ENCODE data around the gene GPI. TPM values are rescaled to one million over a fixed set of nuclear protein-coding genes. Genes with fewer than 3 reads are reported as not detected.

GPI gene
- total RNA-seq, 1 experiment from 2014 or later = 263 TPM

- no peaks in the 10 kb centered on the region for H3K27me3 ChIP-seq (ENCODE audit: low read length)
Observed at GRCh38 chr19:34382471-34382870, 17.5 kb downstream of the GPI start.

GRCh38 chr19:34383599-34383998, 18.6 kb downstream of the GPI start:
- ATAC-seq = no peak
- Histone ChIP-seq H3K36me3 (ENCODE audit: low read depth, low read length) (peaks cover 68% of the 10 kb centered on the region), H4K20me1 (ENCODE audit: low read length) (no peaks in the 10 kb centered on the region), H2AFZ (ENCODE audit: low read length) (no peak overlapping the region), H3K27me3 (ENCODE audit: low read length) (no peaks in the 10 kb centered on the region), H3K9me3 (ENCODE audit: low read length) (no peaks in the 10 kb centered on the region), H3K4me2 (ENCODE audit: low read length) (no peak overlapping the region), H3K9ac (ENCODE audit: low read length) (no peak overlapping the region), H3K9me2 (replicated peaks; ENCODE audit: low read length) (no peaks in the 10 kb centered on the region), H3K4me1 (ENCODE audit: insufficient read depth, low read length) (no peaks in the 10 kb centered on the region), H3K4me3 (ENCODE audit: low read length) (no peak overlapping the region), H3K79me2 (ENCODE audit: low read length) (no peaks in the 10 kb centered on the region), H3K27ac (ENCODE audit: low read length) (no peak overlapping the region), H3F3A (ENCODE audit: low read length, unreplicated experiment) (no peaks in the 10 kb centered on the region)
- ChIA-PET CTCF (no interaction called here), POLR2A (ENCODE audit: unreplicated experiment) (no interaction called here)
- TF ChIP-seq CTCF (conservative IDR thresholded peaks at IDR 0.05; ENCODE audit: low read depth, low read length) (no peak), EZH2 (IDR thresholded peaks at IDR 0.05; ENCODE audit: low read length, unreplicated experiment) (no peak), EZH2phosphoT487 (IDR thresholded peaks at IDR 0.05; ENCODE audit: borderline replicate concordance, low read length) (no peak)
- no TSS peak for BruUV-seq (replicated peaks)
- no peak for DNase-seq
- intact Hi-C loops (cut with micrococcal nuclease) = no loop called here

More at GRCh38 chr19:34382471-34382870, 17.5 kb downstream of the GPI start:
- Histone ChIP-seq H2AFZ (ENCODE audit: low read length) (no peak overlapping the region), H4K20me1 (ENCODE audit: low read length) (no peaks in the 10 kb centered on the region), H3K4me2 (ENCODE audit: low read length) (no peak overlapping the region), H3F3A (ENCODE audit: low read length, unreplicated experiment) (no peaks in the 10 kb centered on the region), H3K36me3 (ENCODE audit: low read depth, low read length) (peaks cover 65% of the 10 kb centered on the region), H3K4me3 (ENCODE audit: low read length) (no peak overlapping the region), H3K27ac (ENCODE audit: low read length) (no peak overlapping the region), H3K9me3 (ENCODE audit: low read length) (no peaks in the 10 kb centered on the region), H3K4me1 (ENCODE audit: insufficient read depth, low read length) (no peaks in the 10 kb centered on the region), H3K9me2 (replicated peaks; ENCODE audit: low read length) (no peaks in the 10 kb centered on the region), H3K9ac (ENCODE audit: low read length) (no peak overlapping the region), H3K79me2 (ENCODE audit: low read length) (no peaks in the 10 kb centered on the region)
- ATAC-seq (no peak), DNase-seq (no peak)
- no TSS peak for BruUV-seq (replicated peaks)
- intact Hi-C loops (cut with micrococcal nuclease) = no loop called here
- TF ChIP-seq EZH2 (IDR thresholded peaks at IDR 0.05; ENCODE audit: low read length, unreplicated experiment) = no peak
- POLR2A ChIA-PET (ENCODE audit: unreplicated experiment) = no interaction called here
- CTCF ChIA-PET = no interaction called here

- no peak for ATAC-seq
Observed at GRCh38 chr19:34386645-34387445, 21.8 kb downstream of the GPI start.

More at GRCh38 chr19:34386645-34387445, 21.8 kb downstream of the GPI start:
- H3K4me2 ChIP-seq (ENCODE audit: low read length) = no peak overlapping the region
- TF ChIP-seq CTCF (conservative IDR thresholded peaks at IDR 0.05; ENCODE audit: low read depth, low read length) = no peak
- TF ChIP-seq EZH2 (IDR thresholded peaks at IDR 0.05; ENCODE audit: low read length, unreplicated experiment) = no peak
- no peak for TF ChIP-seq EZH2phosphoT487 (IDR thresholded peaks at IDR 0.05; ENCODE audit: borderline replicate concordance, low read length)
- peaks cover 73% of the 10 kb centered on the region for H3K36me3 ChIP-seq (ENCODE audit: low read depth, low read length)
- no peaks in the 10 kb centered on the region for H4K20me1 ChIP-seq (ENCODE audit: low read length)
- no peaks in the 10 kb centered on the region for H3K9me2 ChIP-seq (replicated peaks; ENCODE audit: low read length)
- no peak overlapping the region for H2AFZ ChIP-seq (ENCODE audit: low read length)
- no peak overlapping the region for H3K9ac ChIP-seq (ENCODE audit: low read length)
- no TSS peak for BruUV-seq (replicated peaks)
- intact Hi-C loops (cut with micrococcal nuclease) = no loop called here
- no peaks in the 10 kb centered on the region for H3F3A ChIP-seq (ENCODE audit: low read length, unreplicated experiment)
- no peaks in the 10 kb centered on the region for H3K27me3 ChIP-seq (ENCODE audit: low read length)
- no peak overlapping the region for H3K4me3 ChIP-seq (ENCODE audit: low read length)
- H3K4me1 ChIP-seq (ENCODE audit: insufficient read depth, low read length) = no peaks in the 10 kb centered on the region
- ChIA-PET POLR2A (ENCODE audit: unreplicated experiment) (no interaction called here), CTCF (no interaction called here)
- DNase-seq = no peak
- no peaks in the 10 kb centered on the region for H3K9me3 ChIP-seq (ENCODE audit: low read length)
- no peak overlapping the region for H3K27ac ChIP-seq (ENCODE audit: low read length)
- H3K79me2 ChIP-seq (ENCODE audit: low read length) = 0 out of 2 replicates have a peak, but pooled peaks cover 3% of the 10 kb centered on the region

All from PC-3 (cell line).